Raji (cell line): ENCODE results near the gene CMTM7.

Experiments used
- POLR2A ChIP-seq: IDR thresholded peaks from 2 replicates; pipeline ENCODE4 v1.6.1; 2011; ENCODE audit warnings: low read depth, low read length, control low read depth; ENCODE audit not compliant: insufficient read depth

CMTM7 gene

GRCh38 chr3:32454111-32454510 lies 62.5 kb downstream of the CMTM7 start:
- no peak for TF ChIP-seq POLR2A

DNA sequence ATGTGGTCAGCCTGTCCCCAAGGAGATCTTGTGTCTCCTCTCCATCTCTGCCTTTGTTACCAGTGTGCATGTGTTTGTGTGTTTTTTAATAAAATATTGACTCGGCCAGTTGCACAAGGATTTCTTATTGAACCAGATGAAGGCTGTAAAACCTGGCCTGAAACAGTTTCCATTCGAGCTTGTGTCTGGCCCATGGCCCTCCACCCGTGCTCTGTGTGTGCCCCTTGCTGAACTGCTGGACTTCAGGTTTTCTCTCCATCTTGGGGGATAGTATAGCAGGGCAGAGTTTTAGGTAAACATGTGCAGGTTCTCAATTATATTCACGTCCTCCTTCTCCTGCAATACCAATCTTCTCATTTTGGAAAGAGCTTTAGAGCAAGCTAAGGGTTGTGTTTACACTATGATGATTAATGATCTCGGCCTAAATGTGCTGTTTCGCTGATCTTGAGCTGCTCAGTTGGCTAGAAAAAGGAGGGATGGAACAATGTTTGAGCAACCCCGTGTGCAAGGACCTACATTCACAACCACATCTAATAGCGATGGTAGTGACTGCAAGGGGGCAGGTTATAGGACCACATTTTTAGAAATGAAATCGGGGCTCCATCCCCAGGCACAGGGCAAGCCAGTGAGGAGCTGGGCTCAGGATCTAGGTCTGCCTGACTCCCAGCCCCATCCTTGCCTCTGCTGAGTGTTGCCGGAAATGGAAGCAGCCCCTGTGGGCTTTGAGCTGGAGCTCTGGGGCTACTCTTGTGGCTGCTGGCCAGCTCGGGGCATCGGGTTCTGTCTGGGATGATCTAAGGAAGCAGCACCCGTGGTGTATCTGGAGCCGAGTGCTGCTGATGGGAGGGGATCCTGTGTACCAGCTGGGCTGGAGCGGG lies 63.3 kb downstream of the CMTM7 start:
- no peak for TF ChIP-seq POLR2A

DNA sequence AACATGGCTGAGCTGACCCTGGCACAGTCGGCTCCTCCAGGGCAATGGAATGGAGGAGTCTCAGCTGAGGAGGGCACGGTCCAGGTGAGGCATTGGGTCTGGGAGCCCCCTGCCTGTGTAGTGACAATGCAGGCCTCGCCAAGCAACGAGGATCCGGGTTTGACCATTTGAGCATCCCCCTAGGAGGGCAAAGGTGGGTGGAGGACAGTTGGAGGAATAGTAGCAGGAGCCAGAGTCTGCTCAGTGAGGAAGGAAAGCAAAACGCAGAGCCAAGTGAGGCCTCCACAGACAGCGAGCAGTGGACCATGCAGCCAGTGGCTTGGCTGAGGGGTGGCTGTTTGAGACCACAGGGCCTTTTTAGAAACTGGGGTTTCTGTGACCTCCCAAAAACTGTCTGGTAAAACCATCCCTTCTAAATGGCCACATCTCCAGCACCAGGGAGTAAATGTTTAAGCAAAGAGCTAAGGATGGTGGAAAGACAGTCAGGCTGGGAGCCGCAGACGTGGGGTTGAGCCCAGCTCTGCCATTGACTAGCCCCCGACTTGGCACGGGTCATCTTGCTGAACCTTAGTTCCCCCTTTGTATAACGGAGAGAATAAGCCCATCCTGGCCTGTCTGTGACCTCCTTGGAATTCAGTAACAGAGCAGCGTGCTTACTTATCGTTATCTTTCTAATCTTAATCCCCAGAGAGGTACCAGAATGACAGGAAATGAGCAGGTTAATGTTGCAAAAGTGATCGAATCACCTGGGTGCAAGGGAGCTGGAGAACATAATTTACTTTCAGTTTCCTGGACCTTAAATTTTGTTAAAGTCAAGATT lies 64.2 kb downstream of the CMTM7 start:
- TF ChIP-seq POLR2A = no peak

DNA sequence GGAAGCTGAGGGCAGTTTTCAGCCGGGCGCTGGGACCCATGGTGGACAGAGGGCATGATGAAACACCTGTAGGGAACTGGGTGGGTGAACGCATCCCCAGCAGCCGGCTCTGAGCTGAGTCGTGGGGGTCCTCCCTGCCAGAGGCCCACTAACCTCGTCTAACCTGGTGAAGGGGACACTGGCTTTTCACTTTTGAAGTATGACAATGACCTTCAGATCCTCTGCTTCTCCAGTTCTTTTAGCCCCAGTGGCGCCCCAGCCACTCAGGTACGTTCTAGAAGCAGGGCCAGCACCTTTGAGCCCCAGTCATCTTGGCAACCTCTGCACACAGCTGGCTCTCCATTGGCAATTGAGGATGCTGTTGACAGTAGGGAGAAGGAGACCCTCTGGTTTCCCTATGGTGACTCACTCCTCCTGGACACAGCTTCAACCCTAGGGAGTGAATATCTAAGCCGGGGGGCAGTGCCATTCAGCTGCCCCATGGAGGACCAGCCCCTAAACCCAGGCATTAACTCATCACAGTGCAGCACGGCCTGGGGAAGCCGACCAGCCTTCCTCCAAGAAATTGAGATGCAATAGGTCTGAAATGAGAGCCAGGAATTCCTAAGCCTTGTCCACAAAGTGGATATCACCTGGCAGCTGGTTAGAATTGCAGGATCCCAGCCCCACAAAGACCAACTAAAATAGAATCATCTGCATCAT lies 64.9 kb downstream of the CMTM7 start:
- no peak for TF ChIP-seq POLR2A

GRCh38 chr3:32457971-32458471 lies 66.4 kb downstream of the CMTM7 start:
- TF ChIP-seq POLR2A = no peak

DNA sequence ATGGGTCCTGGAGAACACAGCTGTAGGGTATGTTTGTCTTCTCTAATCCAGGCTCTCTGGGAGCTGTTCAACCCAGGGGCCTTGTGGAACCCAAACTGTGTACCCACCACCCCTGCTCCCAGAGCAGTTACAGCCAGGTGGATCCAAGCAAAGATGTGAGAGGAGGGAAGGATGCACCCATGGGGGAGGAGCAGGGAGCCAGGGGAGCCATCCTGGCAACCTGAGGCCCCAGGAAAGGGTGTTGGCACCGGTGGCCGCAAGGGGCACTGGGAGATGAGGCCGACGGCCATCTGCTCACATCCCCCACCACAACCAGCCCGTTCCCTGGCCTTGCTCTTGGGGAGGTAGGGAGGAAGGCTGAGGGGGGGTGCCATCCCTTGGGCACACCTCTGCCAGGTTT lies 67.8 kb downstream of the CMTM7 start:
- no peak for TF ChIP-seq POLR2A

DNA sequence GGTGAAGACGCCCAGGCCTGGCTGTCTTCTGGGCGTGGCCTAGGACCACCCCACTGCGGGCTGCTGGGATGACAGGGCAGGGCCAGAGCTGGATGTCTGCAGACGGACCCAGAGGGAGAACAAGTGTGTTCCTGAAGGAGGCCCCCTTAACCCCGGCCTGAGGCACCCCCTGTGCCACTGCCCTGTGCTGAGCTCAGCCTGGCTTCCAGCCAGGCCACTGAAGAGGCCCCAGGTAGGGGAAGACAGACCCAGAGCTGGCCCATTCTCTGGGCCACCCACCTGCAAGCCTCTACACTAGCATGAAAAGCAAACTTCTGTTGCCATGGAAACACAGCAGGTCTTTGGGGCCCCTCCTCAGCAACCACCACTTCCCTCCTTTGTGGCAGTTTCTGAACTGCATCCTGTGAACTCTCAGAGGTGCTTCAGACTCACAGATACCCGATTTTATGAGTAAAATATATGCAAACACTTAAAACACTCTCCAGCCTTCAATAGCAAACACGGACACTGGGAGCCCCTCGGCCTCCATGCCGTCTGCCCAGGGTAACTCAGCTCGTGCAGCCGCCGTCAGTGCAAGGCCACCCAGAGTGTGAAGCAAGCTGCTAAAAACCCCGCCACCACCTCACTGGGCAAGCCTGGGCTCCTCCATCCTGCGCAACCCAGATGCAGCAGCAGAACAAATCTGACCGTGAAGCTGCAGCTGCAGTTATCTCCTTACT lies 68.5 kb downstream of the CMTM7 start:
- no peak for TF ChIP-seq POLR2A

GRCh38 chr3:32467333-32468070 lies 75.8 kb downstream of the CMTM7 start:
- TF ChIP-seq POLR2A = no peak

- no peak for TF ChIP-seq POLR2A
Observed at GRCh38 chr3:32469151-32469874, 77.7 kb downstream of the CMTM7 start.

- TF ChIP-seq POLR2A = no peak
Observed at GRCh38 chr3:32470362-32470761, 78.7 kb downstream of the CMTM7 start.

- no peak for TF ChIP-seq POLR2A
Observed at GRCh38 chr3:32471246-32471645, 79.6 kb downstream of the CMTM7 start.

DNA sequence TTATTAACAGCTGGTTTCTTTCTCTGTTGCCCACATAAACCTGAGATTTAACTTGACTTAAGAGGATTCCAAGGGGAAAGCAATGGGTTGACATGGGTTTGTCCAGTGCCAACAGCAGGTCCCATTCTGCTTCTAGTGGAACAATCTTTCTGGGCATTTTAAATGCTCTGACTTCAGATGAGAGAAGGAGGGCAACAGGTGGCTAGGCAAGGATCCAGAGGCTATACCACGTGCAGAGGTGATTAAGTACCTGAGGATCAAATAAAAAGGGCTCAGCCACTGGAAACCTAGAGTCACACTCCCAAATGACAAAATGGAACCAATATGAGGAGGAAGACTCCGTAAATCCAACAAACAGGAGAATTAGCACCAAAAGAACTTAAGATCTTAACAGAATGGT lies 82.5 kb downstream of the CMTM7 start:
- TF ChIP-seq POLR2A = no peak

- TF ChIP-seq POLR2A = no peak
Observed at GRCh38 chr3:32480604-32481003, 89.0 kb downstream of the CMTM7 start.
